B cell (primary cell): ENCODE measurements around the gene STT3B. TPM values are rescaled to one million over a fixed set of nuclear protein-coding genes. Genes with fewer than 3 reads are reported as not detected.

Experiments used
- ATAC-seq: fragments of 200-7000 bp; cut with Tn5 transposase; one replicate; pipeline ENCODE4 v1.10.0; 2021; ENCODE audit warnings: low read depth, mild to moderate bottlenecking, moderate number of reproducible peaks, moderate library complexity
- CTCF ChIA-PET: fragments of 350-600 bp; sonication (Branson Sonifier 250); formaldehyde crosslinking; loops from one replicate; lab custom pipeline; 2021; ENCODE audit warnings: antibody characterized with exemption, inconsistent platforms; lab: Charles Lee
- POLR2A ChIA-PET: fragments of 350-600 bp; sonication (Branson Sonifier 250); formaldehyde crosslinking; loops from one replicate; lab custom pipeline; 2021; ENCODE audit warnings: antibody characterized with exemption; lab: Charles Lee
- DNase-seq: peaks from one replicate; pipeline ENCODE4 v3.0.0; 2013
- H2AFZ ChIP-seq: 2 replicates; pipeline ENCODE4 v1.6.1; 2012; ENCODE audit warnings: mild to moderate bottlenecking, low read depth, low read length; ENCODE audit not compliant: insufficient read depth, poor library complexity, severe bottlenecking
- H3K27ac ChIP-seq, 2 donors: 1 replicate in 1 of 2; 2 replicates in 1 of 2; pipeline ENCODE4 v1.5.1; 2012 to 2013; ENCODE audit warnings: low read length in 2 of 2, mild to moderate bottlenecking in 2 of 2, moderate library complexity in 1 of 2
- H3K27me3 ChIP-seq, 4 experiments: fragments of 200-600 bp in 1 of 4; sonication (generic) in 1 of 4; replicated peaks in 1 of 4; 1 replicate in 2 of 4; 2 replicates in 2 of 4; pipeline versions ENCODE4 v1.6.1 to v1.7.0; 2013 to 2016; ENCODE audit warnings: low read length in 3 of 4, mild to moderate bottlenecking in 2 of 4, mixed read lengths in 1 of 4, moderate library complexity in 1 of 4; ENCODE audit not compliant: insufficient read depth in 4 of 4, control insufficient read depth in 3 of 4; ENCODE audit errors: control extremely low read depth in 1 of 4
- H3K36me3 ChIP-seq, 2 experiments: replicated peaks in 1 of 2; 1 replicate in 1 of 2; 2 replicates in 1 of 2; pipeline versions ENCODE4 v1.6.1 to v1.7.1; 2013; ENCODE audit warnings: low read length in 1 of 2; ENCODE audit not compliant: insufficient read depth in 2 of 2, control insufficient read depth in 1 of 2; ENCODE audit errors: control extremely low read depth in 1 of 2, extremely low read depth in 1 of 2
- H3K4me1 ChIP-seq, 2 donors: fragments of 200-600 bp in 1 of 2; sonication (generic) in 1 of 2; 1 replicate in 1 of 2; 2 replicates in 1 of 2; pipeline versions ENCODE4 v1.5.1 to v1.6.1; 2013 to 2017; ENCODE audit warnings: low read length in 2 of 2; ENCODE audit not compliant: control insufficient read depth in 2 of 2, insufficient read depth in 2 of 2
- H3K4me2 ChIP-seq: replicated peaks from 2 replicates; pipeline ENCODE3; 2012; ENCODE audit warnings: mild to moderate bottlenecking, low read depth, low read length; ENCODE audit not compliant: poor library complexity, severe bottlenecking
- H3K4me3 ChIP-seq, 5 experiments: fragments of 200-600 bp in 1 of 5; sonication (generic) in 1 of 5; 1 replicate in 3 of 5; 2 replicates in 2 of 5; pipeline versions ENCODE4 v1.5.1 to v1.7.0; 2011 to 2016; ENCODE audit warnings: low read length in 4 of 5, mild to moderate bottlenecking in 4 of 5, low read depth in 2 of 5, control low read depth in 1 of 5, moderate library complexity in 1 of 5; ENCODE audit not compliant: insufficient read depth in 1 of 5; ENCODE audit errors: control extremely low read depth in 1 of 5, extremely low read depth in 1 of 5
- H3K79me2 ChIP-seq: fragments of 200-600 bp; sonication (generic); one replicate; pipeline ENCODE4 v1.6.0; 2016; ENCODE audit warnings: low read length; ENCODE audit not compliant: control insufficient read depth, insufficient read depth
- H3K9ac ChIP-seq: fragments of 200-600 bp; sonication (generic); 2 replicates; pipeline ENCODE4 v1.6.1; 2017; ENCODE audit warnings: mild to moderate bottlenecking, low read length, moderate library complexity
- H3K9me3 ChIP-seq, 3 donors: one replicate each; pipeline versions ENCODE4 v1.6.1 to v1.7.1; 2013; ENCODE audit warnings: low read length in 2 of 3; ENCODE audit not compliant: control insufficient read depth in 2 of 3, insufficient read depth in 1 of 3; ENCODE audit errors: control extremely low read depth in 1 of 3
- H4K20me1 ChIP-seq: 2 replicates; pipeline ENCODE4 v1.6.0; 2012; ENCODE audit warnings: mild to moderate bottlenecking, low read length; ENCODE audit not compliant: insufficient read depth, control insufficient read depth, poor library complexity, severe bottlenecking
- H3K27ac Mint-ChIP-seq: one replicate; pipeline ENCODE4 v1.8.0; 2021; ENCODE audit warnings: mixed read lengths
- H3K27me3 Mint-ChIP-seq: one replicate; pipeline ENCODE4 v1.8.0; 2021; ENCODE audit warnings: mixed read lengths
- H3K4me1 Mint-ChIP-seq: one replicate; pipeline ENCODE4 v1.8.0; 2021; ENCODE audit warnings: mixed read lengths
- H3K4me3 Mint-ChIP-seq: one replicate; pipeline ENCODE4 v1.8.0; 2021; ENCODE audit warnings: mixed read lengths
- H3K9me3 Mint-ChIP-seq: one replicate; pipeline ENCODE4 v1.8.0; 2022; ENCODE audit warnings: mixed read lengths; ENCODE audit not compliant: insufficient read depth
- CTCF ChIP-seq: fragments of 200-600 bp; IDR thresholded peaks from one replicate; pipeline ENCODE4 v1.8.0; 2022; ENCODE audit warnings: antibody characterized with exemption, mild to moderate bottlenecking
- EZH2 ChIP-seq: IDR thresholded peaks from 2 replicates; pipeline ENCODE4 v1.6.1; 2012; ENCODE audit warnings: borderline replicate concordance, low read depth, mild to moderate bottlenecking, moderate library complexity, low read length; ENCODE audit not compliant: insufficient read depth, poor library complexity, severe bottlenecking
- WGBS: methylation state at CpG from one replicate; pipeline ENCODE4 v1.1.5; 2013; ENCODE audit warnings: missing lambda C conversion rate; ENCODE audit not compliant: insufficient coverage; 5-methylcytosine and 5-hydroxymethylcytosine counted together
- intact Hi-C: fragments of 100-400 bp; cut with micrococcal nuclease; formaldehyde crosslinking; loops from one replicate; pipeline ENCODE4 v1.10.0; 2022
- polyA plus RNA-seq: library from polyadenylated mRNA; depleted of rRNA; stranded (reverse); fragments of >200 nt; gene quantifications from 2 replicates; pipeline ENCODE4 v1.2.3, GENCODE V29; 2012
- total RNA-seq, 2 donors: library from RNA; stranded (reverse); fragments of 120-200 nt in 1 of 2; gene quantifications; 1 replicate in 1 of 2; 2 replicates in 1 of 2; pipeline versions ENCODE4 v1.2.3 to v1.2.4, GENCODE V29; 2013 to 2022

The STT3B gene
- total and polyA plus RNA-seq, 2 donors (not counting 1 experiment from before 2014, with no cell fraction given) = 35.4 to 79.2 TPM

GRCh38 chr3:31671976-31672375 lies 139.3 kb downstream of the STT3B start:
- Histone ChIP-seq H2AFZ (no peak overlapping the region), H3K9me3 (peaks cover 0 to 3% (median 0%) of the 10 kb centered on the region in 3 donors), H3K9ac (no peak overlapping the region), H3K27ac (no peak overlapping the region), H3K4me2 (no peak overlapping the region), H3K4me3 (no peak overlapping the region), H3K27me3 (no peaks in the 10 kb centered on the region), H3K4me1 (no peaks in the 10 kb centered on the region), H4K20me1 (peaks cover 18% of the 10 kb centered on the region), H3K36me3 (peaks cover 8 to 84% of the 10 kb centered on the region in 2 experiments), H3K79me2 (no peaks in the 10 kb centered on the region)
- DNase-seq (no peak), ATAC-seq (no peak)
- no peak for TF ChIP-seq EZH2
- no peak for TF ChIP-seq CTCF
- Mint-ChIP-seq H3K4me1 (no peaks in the 10 kb centered on the region), H3K9me3 (no peaks in the 10 kb centered on the region), H3K27me3 (no peaks in the 10 kb centered on the region), H3K27ac (peak overlapping the region; percentile 26), H3K4me3 (no peak overlapping the region)
- CTCF ChIA-PET = interaction anchor here (1.0 kb wide), 1 partner anchor 53 kb away, joined by 3 read pairs; no protein-coding TSS in a partner anchor
- POLR2A ChIA-PET = no interaction called here
- intact Hi-C loops = no loop called here
- no CpG with 5 or more reads among the region's 6 CpGs for WGBS

GRCh38 chr3:31673950-31674349 lies 141.2 kb downstream of the STT3B start:
- H3K4me3 ChIP-seq = no peak overlapping the region
- H3K9ac ChIP-seq = no peak overlapping the region
- DNase-seq = no peak
- no peak overlapping the region for H3K4me3 Mint-ChIP-seq
- H3K9me3 Mint-ChIP-seq = no peaks in the 10 kb centered on the region
- TF ChIP-seq CTCF = no peak
- TF ChIP-seq EZH2 = no peak
- H4K20me1 ChIP-seq = peaks cover 12% of the 10 kb centered on the region
- no peaks in the 10 kb centered on the region for H3K4me1 Mint-ChIP-seq
- H3K27ac Mint-ChIP-seq = no peak overlapping the region
- ChIA-PET POLR2A (no interaction called here), CTCF (no interaction called here)
- no peak for ATAC-seq
- no peaks in the 10 kb centered on the region for H3K79me2 ChIP-seq
- 100% methylated on average over 1 of the region's 1 CpG for WGBS
- no peak overlapping the region for H3K27ac ChIP-seq
- H2AFZ ChIP-seq = no peak overlapping the region
- no peaks in the 10 kb centered on the region for H3K27me3 ChIP-seq
- no peak overlapping the region for H3K4me2 ChIP-seq
- H3K9me3 ChIP-seq = peaks cover 0 to 3% (median 0%) of the 10 kb centered on the region in 3 donors
- intact Hi-C loops = no loop called here
- H3K36me3 ChIP-seq = peaks cover 6 to 76% of the 10 kb centered on the region in 2 experiments
- H3K4me1 ChIP-seq = no peaks in the 10 kb centered on the region
- no peaks in the 10 kb centered on the region for H3K27me3 Mint-ChIP-seq
